PC-9 (cell line): Measurements from ENCODE around the gene TSHB.

Source experiments
- EZH2 ChIP-seq: fragments of 200-600 bp; sonication (generic); IDR thresholded peaks from 2 replicates; pipeline ENCODE4 v1.8.0; 2017; ENCODE audit warnings: antibody characterized with exemption, low read depth
- TF ChIP-seq, protein P1 (sequence below): fragments of 200-600 bp; sonication (generic); conservative IDR thresholded peaks from 2 replicates; pipeline ENCODE4 v1.6.1; 2017; ENCODE audit warnings: mixed run types, antibody characterized with exemption, mild to moderate bottlenecking, moderate library complexity

DNA sequence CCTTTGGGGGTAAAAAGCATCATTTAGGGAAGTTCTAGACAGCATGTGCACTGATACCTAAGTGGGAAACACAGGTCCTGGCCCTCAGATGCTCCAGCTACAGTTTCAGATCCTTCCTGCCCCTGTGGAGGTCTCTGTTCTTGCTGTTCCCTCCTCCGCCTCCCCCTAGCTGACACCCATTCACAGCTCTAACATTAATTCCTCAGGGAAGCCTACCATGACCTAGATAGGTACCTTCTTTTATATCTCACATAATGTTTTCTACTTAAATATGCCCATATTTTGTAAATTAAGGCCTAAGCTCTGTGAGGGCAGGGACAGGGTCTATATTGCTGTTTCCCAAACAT is 48.3 kb downstream of the TSHB start:
- TF ChIP-seq, protein P1, sequence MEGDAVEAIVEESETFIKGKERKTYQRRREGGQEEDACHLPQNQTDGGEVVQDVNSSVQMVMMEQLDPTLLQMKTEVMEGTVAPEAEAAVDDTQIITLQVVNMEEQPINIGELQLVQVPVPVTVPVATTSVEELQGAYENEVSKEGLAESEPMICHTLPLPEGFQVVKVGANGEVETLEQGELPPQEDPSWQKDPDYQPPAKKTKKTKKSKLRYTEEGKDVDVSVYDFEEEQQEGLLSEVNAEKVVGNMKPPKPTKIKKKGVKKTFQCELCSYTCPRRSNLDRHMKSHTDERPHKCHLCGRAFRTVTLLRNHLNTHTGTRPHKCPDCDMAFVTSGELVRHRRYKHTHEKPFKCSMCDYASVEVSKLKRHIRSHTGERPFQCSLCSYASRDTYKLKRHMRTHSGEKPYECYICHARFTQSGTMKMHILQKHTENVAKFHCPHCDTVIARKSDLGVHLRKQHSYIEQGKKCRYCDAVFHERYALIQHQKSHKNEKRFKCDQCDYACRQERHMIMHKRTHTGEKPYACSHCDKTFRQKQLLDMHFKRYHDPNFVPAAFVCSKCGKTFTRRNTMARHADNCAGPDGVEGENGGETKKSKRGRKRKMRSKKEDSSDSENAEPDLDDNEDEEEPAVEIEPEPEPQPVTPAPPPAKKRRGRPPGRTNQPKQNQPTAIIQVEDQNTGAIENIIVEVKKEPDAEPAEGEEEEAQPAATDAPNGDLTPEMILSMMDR: no peak
- no peak for TF ChIP-seq EZH2
